ENCODE results near the gene PRKN.

PRKN gene

GRCh38 chr6:161401587-161402309 is 1325.8 kb downstream of the PRKN start:
- no peak overlapping the region for H2AFZ ChIP-seq (ENCODE audit: low read length)
- no peaks in the 10 kb centered on the region for H4K20me1 ChIP-seq (ENCODE audit: insufficient read depth, low read length)
- TF ChIP-seq CTCF (IDR thresholded peaks at IDR 0.05; ENCODE audit: low read length), result no peak
- no peak overlapping the region for H3K4me2 ChIP-seq (ENCODE audit: low read length)
- H3K79me2 ChIP-seq (ENCODE audit: insufficient read depth, low read length), result no peaks in the 10 kb centered on the region
- no peaks in the 10 kb centered on the region for H3K27me3 ChIP-seq (ENCODE audit: insufficient read depth, low read length)
- H3K9ac ChIP-seq (ENCODE audit: low read length), result no peak overlapping the region
- no peak overlapping the region for H3K4me3 ChIP-seq (ENCODE audit: low read depth, low read length, poor library complexity, severe bottlenecking)
- H3K9me2 ChIP-seq (ENCODE audit: low read depth, low read length), result no peaks in the 10 kb centered on the region
- no peaks in the 10 kb centered on the region for H3K36me3 ChIP-seq (ENCODE audit: insufficient read depth, low read length)
- no peaks in the 10 kb centered on the region for H3F3A ChIP-seq (ENCODE audit: insufficient read depth, low read length)
- no peaks in the 10 kb centered on the region for H3K9me3 ChIP-seq (ENCODE audit: low read length)
- no peak overlapping the region for H3K27ac ChIP-seq (ENCODE audit: low read depth, low read length, poor library complexity, severe bottlenecking)
- H3K4me1 ChIP-seq (ENCODE audit: insufficient read depth, low read length, severe bottlenecking), result no peaks in the 10 kb centered on the region

- H3K79me2 ChIP-seq (ENCODE audit: insufficient read depth, low read length), result no peaks in the 10 kb centered on the region
- no peak overlapping the region for H3K9ac ChIP-seq (ENCODE audit: low read length)
- H3K9me3 ChIP-seq (ENCODE audit: low read length), result no peaks in the 10 kb centered on the region
- H3K9me2 ChIP-seq (ENCODE audit: low read depth, low read length), result no peaks in the 10 kb centered on the region
- H3K4me3 ChIP-seq (ENCODE audit: low read depth, low read length, poor library complexity, severe bottlenecking), result no peak overlapping the region
- no peaks in the 10 kb centered on the region for H3K4me1 ChIP-seq (ENCODE audit: insufficient read depth, low read length, severe bottlenecking)
- H3F3A ChIP-seq (ENCODE audit: insufficient read depth, low read length), result no peaks in the 10 kb centered on the region
- no peak overlapping the region for H3K4me2 ChIP-seq (ENCODE audit: low read length)
- H4K20me1 ChIP-seq (ENCODE audit: insufficient read depth, low read length), result no peaks in the 10 kb centered on the region
- H3K36me3 ChIP-seq (ENCODE audit: insufficient read depth, low read length), result no peaks in the 10 kb centered on the region
- no peak for TF ChIP-seq CTCF (IDR thresholded peaks at IDR 0.05; ENCODE audit: low read length)
- no peak for TF ChIP-seq EZH2 (IDR thresholded peaks at IDR 0.05; ENCODE audit: borderline replicate concordance, low read length)
- no peak overlapping the region for H2AFZ ChIP-seq (ENCODE audit: low read length)
- no peak overlapping the region for H3K27ac ChIP-seq (ENCODE audit: low read depth, low read length, poor library complexity, severe bottlenecking)
- no peaks in the 10 kb centered on the region for H3K27me3 ChIP-seq (ENCODE audit: insufficient read depth, low read length)
These were observed 1326.9 kb downstream of the PRKN start for GRCh38 chr6:161400671-161401070.

GRCh38 chr6:161396539-161396938 is 1331.0 kb downstream of the PRKN start:
- TF ChIP-seq EZH2 (IDR thresholded peaks at IDR 0.05; ENCODE audit: borderline replicate concordance, low read length), result no peak
- no peak for TF ChIP-seq CTCF (IDR thresholded peaks at IDR 0.05; ENCODE audit: low read length)
- Histone ChIP-seq H3K79me2 (ENCODE audit: insufficient read depth, low read length) (no peaks in the 10 kb centered on the region), H3K27ac (ENCODE audit: low read depth, low read length, poor library complexity, severe bottlenecking) (no peak overlapping the region), H3K9me3 (ENCODE audit: low read length) (no peaks in the 10 kb centered on the region), H3F3A (ENCODE audit: insufficient read depth, low read length) (no peaks in the 10 kb centered on the region), H3K4me2 (ENCODE audit: low read length) (no peak overlapping the region), H3K36me3 (ENCODE audit: insufficient read depth, low read length) (no peaks in the 10 kb centered on the region), H3K9me2 (ENCODE audit: low read depth, low read length) (no peaks in the 10 kb centered on the region), H3K27me3 (ENCODE audit: insufficient read depth, low read length) (no peaks in the 10 kb centered on the region), H3K4me3 (ENCODE audit: low read depth, low read length, poor library complexity, severe bottlenecking) (no peak overlapping the region), H3K4me1 (ENCODE audit: insufficient read depth, low read length, severe bottlenecking) (no peaks in the 10 kb centered on the region), H2AFZ (ENCODE audit: low read length) (no peak overlapping the region), H4K20me1 (ENCODE audit: insufficient read depth, low read length) (no peaks in the 10 kb centered on the region), H3K9ac (ENCODE audit: low read length) (no peak overlapping the region)

All from OCI-LY1 (cell line).